Posterior cingulate gyrus (tissue), 11 donors: ENCODE data around the gene MYO1A.
"Not testable (repeated sequence)": the region's sequence is repeated elsewhere in the genome, so short reads cannot be mapped to it uniquely, and the experiment has no call there.

Source experiments
- DNase-seq, 10 donors: peaks; one replicate each; pipeline versions ENCODE4 v3.0.0 to v3.0.0-alpha.2; 2020 to 2021; ENCODE audit warnings: mixed read lengths in 3 of 10
- intact Hi-C: fragments of 100-400 bp; cut with DNase I; formaldehyde crosslinking; loops from one replicate; pipeline ENCODE4 v1.15.1; 2023

The MYO1A gene

GRCh38 chr12:57048423-57049118, 1.4 kb downstream of the MYO1A start:
- DNase-seq = no peak
- intact Hi-C loops = no loop called here

- DNase-seq = no peak
- intact Hi-C loops = no loop called here
Measured at GRCh38 chr12:57047981-57048380, 1.9 kb downstream of the MYO1A start.

DNA sequence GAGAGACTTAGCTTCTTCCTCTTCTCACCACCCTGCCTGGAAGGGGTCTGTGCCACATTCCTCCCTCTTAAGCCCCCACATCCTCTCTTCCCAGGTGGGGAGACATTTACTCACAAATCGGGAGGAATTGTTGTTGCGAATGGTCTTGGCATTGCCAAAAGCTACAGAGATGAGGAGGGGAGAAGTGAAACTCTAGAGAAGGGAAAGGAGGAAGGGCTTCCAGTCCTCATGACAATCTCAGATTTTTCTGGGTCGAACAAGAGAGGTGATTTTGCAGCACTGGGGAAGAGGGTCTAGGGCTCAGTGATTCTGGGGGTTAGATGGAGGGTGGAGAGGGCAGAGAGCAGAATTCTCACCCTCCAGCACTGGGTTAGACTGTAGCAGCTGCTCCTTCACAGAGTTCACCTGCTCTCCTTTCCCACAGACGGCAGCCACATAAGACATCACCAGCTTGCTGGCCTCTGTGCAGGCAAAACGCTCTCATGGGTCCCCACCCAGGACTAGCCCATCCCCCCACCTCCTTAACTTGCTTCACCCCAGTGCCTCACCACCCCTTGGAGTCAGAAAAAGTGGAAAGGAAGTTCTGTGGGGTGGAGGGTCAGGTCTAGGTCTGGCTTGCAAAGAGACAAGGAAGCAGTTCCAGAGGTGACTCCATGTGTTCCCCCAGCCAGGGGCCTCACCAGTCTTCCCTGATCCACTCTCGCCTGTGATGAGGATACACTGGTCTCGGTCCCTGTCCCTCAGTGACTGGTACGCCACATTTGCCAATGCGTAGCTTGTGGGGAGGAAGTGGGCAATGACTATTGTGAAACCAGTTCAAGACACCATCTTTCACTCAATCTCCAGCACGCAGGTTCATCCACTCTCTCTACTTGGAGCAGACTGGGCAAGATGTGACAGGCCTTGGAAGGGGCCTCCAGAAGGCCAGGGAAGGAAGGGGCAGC, 2.7 kb downstream of the MYO1A start:
- intact Hi-C loops = no loop called here

GRCh38 chr12:57046086-57046791, 3.7 kb downstream of the MYO1A start:
- no peak for DNase-seq

More for the DNA sequence above, 2.7 kb downstream of the MYO1A start:
- no peak for DNase-seq

DNA sequence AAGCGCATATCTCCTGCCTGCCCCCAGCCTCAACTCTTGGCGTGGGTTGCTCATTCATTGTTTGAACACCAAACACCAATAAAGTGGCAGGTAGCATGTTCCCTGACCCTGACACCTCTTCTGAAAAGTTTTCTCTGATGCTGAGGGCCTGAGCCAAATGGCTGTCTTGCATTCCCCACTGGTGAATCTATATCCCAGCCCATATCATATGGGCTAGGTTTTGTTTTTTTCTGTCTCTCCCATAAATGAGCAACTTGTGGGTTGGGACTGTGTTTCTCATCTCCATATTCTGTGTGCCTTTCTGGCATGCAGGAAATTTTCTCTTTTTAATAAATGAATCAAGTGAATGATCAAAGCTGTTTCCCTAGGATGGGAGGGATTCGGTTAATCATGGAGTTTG, 5.0 kb downstream of the MYO1A start:
- intact Hi-C loops = no loop called here
- DNase-seq = no peak

More at GRCh38 chr12:57046086-57046791, 3.7 kb downstream of the MYO1A start:
- intact Hi-C loops = no loop called here

DNA sequence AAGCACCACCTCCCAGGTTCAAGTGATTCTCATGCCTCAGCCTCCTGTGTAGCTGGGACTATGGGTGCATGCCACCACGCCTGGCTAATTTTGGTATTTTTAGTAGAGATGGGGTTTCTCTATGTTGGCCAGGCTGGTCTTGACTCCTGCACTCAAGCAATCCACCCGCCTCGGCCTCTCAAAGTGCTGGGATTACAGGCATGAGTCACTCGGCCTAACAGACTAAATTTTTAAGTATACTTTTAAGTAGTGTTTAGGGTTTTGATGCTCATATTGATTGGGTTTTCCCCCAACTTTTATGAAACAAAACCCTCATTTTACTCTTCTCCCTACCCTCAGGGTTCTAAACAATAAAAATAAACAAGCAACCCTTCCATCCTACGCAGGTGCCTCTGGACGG, 5.5 kb downstream of the MYO1A start:
- intact Hi-C loops = no loop called here
- DNase-seq = no peak

DNA sequence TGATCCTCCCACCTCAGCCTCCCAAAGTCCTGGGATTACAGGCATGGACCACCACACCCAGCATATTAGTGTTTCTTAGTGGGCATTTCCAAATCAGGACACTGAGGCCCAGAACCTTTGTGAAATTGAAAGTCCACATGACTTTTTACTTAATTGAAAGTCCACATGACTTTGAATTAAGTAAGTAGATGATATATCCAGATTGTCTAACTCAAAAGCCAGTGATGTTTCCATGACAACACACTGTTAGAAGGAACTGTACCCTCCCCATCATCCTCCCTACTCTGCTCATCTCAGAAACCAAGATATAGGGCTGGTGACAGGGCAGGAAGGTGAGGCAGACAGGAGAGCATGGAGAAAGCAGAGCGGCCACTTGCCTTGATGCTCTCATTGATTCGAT, 7.2 kb downstream of the MYO1A start:
- intact Hi-C loops = no loop called here
- no peak for DNase-seq

GRCh38 chr12:57040750-57041149, 9.2 kb downstream of the MYO1A start:
- intact Hi-C loops = no loop called here
- no peak for DNase-seq

DNA sequence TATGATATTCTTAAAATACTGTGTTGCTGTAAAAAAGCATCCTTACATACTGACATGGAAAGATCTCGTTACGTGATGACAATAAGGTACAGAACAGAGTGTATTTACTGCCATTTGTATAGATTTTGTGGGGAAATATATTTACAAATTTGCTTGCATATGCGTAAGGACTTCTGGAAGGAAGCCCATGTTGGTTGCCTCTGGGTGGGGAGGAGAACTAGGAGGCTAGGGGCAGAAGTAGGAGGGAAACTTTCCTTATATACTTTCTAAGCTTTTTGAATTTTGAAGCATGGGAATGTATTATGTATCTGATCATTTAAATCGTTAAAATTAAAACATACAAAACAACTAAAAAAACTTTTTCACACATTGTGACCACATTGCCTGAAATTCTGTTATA, 9.7 kb downstream of the MYO1A start:
- DNase-seq = no peak
- intact Hi-C loops = no loop called here

GRCh38 chr12:57039016-57039798, 10.7 kb downstream of the MYO1A start:
- intact Hi-C loops = no loop called here
- no peak for DNase-seq

DNA sequence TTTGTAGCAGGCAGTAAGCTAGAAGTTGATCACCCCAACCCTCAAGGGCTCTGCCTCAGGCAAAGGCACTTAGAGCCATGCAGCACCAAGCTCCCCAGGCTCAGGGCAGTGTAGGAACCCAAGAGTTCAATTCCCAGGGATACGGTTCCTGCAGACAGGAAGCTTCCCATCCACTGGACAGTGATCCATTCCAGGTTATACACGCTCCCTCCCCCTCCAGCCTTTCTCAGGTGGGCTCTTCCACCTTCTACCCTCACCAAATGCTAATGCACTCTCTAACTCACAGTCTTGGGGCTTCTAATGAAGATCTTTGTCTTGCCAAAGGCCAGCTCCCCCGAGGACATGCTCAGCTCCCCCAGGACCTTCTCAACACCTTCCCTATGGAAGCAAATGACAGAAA, 12.7 kb downstream of the MYO1A start:
- DNase-seq = no peak
- intact Hi-C loops = no loop called here

DNA sequence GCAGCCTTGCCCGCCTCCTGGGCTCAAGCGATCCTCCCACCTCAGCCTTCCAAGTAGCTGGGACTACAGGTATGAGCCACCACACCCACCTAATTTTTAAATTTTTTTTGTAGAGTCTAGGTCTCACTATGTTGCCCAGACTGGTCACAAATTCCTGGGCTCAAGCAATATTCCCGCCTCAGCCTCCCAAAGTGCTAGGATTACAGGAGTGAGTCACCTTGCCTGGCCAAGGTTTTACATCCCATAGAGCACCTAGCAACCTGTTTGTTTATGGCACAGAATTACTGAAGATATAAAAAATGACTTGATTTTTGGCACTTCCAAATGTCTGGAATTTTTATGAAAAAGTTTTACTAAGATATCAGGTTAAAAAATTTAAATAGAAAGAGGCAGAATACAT, 16.5 kb downstream of the MYO1A start:
- intact Hi-C loops = no loop called here
- no peak for DNase-seq

DNA sequence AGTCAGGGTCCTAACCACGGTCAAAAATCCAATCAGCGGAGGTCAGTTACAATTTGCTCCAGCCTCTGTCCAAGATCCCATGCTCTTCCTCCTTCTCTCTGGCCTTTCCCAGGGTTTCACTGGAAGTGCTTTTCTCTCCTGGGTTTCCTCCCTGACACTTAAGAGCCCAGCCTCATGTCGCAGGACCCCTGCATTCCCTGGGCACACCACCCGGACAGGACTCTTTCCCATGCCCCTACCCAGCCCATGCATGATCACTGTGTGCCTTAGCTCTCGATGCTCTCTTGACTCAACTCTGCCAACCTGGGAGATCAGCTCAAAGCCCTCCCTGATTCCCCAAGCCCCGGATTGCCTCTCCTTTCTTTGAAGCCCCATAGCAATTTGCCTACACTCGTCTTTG, 18.1 kb downstream of the MYO1A start:
- intact Hi-C loops = no loop called here
- DNase-seq = no peak

DNA sequence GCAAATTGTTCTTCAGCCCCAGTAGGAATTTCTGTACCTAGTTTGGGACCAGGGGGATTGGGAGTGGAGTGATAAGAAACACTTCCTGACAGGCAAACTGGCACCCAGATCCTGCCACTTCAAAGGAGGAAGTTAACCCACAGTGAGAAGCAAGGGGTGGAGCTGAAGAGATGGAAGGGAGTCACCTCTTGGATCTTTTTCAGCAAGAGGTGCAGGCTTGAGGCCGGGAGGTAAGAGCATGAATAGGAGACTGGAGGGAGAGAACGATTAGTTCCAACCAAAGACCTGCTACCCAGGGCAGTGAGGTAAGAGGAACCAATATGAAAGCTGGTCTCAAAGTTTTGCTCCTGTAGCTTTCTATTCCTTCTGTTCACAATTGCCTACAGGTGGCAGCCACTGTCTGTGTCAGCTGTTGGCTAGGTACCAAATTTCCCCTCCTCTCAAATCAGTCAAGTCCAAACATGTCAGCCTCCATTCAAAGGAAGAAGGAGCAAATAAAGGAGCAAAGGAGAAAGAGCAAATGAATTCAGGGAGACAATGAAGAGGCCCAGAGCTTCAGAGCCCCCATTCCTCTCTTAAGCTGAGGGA, 18.7 kb downstream of the MYO1A start:
- intact Hi-C loops = no loop called here
- DNase-seq = no peak

GRCh38 chr12:57029457-57029856, 20.5 kb downstream of the MYO1A start:
- DNase-seq = no peak
- intact Hi-C loops = no loop called here

GRCh38 chr12:57027805-57028153, 22.1 kb downstream of the MYO1A start:
- intact Hi-C loops = no loop called here
- no peak for DNase-seq

DNA sequence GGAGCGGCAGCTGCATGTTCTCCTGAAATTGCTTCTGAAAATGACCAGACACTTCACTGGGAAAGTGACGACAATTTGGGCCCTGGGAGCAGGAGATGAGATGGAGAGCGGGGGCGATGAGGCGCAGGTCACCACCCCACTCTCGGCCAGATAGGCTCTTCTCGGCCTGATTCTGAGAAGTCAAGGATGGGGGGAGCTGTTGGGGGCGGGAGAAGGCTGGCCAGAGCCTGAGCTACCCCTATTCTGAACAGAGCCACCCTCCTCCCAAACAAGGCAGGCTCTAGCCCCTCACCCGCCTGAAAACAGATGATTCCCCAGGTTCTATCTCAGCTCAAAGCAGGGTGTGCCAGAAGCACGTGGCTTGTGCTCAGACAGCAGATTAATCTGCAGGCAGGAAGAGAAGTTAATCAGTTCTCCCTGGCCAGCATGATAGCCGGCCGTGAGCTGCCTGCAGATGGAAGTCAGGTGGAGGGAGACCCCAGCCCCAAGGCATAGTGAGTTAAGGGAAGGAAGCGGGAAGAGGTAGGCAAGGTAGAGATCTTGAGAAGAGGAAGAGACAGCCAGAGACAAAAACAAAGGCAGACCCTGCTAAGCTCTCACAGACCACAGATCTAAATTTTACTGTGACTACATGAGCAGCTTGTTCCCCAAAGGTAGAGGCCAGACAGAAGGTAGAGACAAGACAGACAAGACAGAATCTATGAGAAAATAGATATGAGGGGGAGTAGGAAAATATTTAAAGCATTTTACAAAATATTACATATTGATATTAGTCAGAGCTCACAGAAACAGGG, 22.7 kb downstream of the MYO1A start:
- intact Hi-C loops = no loop called here
- DNase-seq = no peak

DNA sequence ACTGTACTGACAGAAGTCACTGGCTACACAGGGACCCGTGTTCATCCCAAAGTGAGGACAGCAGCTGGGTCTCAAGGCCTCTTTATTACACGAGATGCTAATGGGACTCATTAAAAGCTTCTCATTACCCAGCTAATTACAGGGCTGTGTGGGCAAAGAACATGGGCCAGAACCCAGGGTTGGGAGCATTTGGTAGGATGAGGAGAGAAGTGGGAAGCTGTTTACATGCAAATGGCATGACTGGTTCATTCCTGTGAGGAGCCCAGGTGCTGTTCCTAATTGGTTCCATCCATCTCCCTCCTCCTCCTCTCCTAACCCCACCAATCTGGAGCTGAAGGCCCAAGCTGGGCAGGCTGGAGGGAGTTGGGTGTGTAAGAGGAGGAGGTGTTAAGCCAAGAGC, 24.7 kb downstream of the MYO1A start:
- intact Hi-C loops = no loop called here
- no peak for DNase-seq

GRCh38 chr12:57022324-57022723, 27.6 kb downstream of the MYO1A start:
- intact Hi-C loops, DNase-seq: not testable (repeated sequence)
